ENCODE results near the gene TMC6. TPM values are rescaled to one million over a fixed set of nuclear protein-coding genes. Genes with fewer than 3 reads are reported as not detected.

The TMC6 gene
- total and polyA plus RNA-seq, 2 of the 13 experiments (the other 11 are each of a cell fraction or from before 2014, with no cell fraction given): 48.4 to 99.1 TPM

DNA sequence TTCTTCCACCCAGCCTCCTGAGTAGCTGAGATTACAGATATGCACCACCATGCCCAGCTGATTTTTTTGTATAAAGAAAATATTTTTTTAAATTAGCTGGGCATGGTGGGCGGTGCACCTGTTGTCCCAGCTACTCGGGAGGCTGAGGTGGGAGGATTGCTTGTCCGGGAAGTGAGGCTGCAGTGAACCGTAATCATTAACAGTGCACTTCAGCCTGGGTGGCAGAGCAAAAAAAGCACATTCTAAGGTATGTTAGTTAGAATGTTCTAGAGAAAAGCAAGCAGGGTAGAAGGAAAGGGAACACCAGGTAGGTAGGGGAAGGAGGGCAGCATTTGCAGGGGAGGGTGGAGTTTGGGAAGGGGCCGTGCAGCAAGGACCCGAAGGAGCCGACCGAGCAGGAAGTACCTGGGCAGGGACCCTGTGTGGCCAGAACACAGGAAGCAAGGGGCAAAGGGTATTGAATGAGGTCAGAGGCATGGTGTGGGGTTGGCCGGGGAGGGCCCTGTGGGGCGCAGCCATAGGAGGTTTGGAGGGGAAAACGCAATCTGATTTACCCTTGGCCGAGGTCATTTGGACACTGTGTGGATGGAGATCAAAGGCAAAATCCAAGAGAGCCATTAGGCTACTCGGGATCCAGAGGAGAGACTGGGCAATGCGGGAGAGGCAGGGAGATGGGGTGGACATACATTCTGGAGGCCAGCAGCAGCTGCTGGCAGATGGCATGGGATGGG lies 19.9 kb upstream of the TMC6 start (continued):
- TF ChIP-seq RCOR2 (CRISPR knock-in tag; IDR thresholded peaks at IDR 0.05): no peak; the same call in 1 of the 2 replicates
- TF ChIP-seq ZFP62 (CRISPR knock-in tag; IDR thresholded peaks at IDR 0.05): no peak
- TF ChIP-seq LCORL (IDR thresholded peaks at IDR 0.05): no peak
- peak; percentile 95 for TF ChIP-seq LCORL (CRISPR knock-in tag; IDR thresholded peaks at IDR 0.05)
- TF ChIP-seq HNRNPH1 (optimal IDR thresholded peaks at IDR 0.05; ENCODE audit: low read depth, low read length): no peak
- TF ChIP-seq GABPA (IDR thresholded peaks at IDR 0.05; ENCODE audit: low read depth, low read length): peak; percentile 61; the same call in 1 of the 2 replicates
- peak; percentile 79 for TF ChIP-seq GABPA (CRISPR knock-in tag; IDR thresholded peaks at IDR 0.05; ENCODE audit: low read depth)
- TF ChIP-seq ZNF7 (CRISPR knock-in tag; IDR thresholded peaks at IDR 0.05): no peak
- TF ChIP-seq, protein P1, sequence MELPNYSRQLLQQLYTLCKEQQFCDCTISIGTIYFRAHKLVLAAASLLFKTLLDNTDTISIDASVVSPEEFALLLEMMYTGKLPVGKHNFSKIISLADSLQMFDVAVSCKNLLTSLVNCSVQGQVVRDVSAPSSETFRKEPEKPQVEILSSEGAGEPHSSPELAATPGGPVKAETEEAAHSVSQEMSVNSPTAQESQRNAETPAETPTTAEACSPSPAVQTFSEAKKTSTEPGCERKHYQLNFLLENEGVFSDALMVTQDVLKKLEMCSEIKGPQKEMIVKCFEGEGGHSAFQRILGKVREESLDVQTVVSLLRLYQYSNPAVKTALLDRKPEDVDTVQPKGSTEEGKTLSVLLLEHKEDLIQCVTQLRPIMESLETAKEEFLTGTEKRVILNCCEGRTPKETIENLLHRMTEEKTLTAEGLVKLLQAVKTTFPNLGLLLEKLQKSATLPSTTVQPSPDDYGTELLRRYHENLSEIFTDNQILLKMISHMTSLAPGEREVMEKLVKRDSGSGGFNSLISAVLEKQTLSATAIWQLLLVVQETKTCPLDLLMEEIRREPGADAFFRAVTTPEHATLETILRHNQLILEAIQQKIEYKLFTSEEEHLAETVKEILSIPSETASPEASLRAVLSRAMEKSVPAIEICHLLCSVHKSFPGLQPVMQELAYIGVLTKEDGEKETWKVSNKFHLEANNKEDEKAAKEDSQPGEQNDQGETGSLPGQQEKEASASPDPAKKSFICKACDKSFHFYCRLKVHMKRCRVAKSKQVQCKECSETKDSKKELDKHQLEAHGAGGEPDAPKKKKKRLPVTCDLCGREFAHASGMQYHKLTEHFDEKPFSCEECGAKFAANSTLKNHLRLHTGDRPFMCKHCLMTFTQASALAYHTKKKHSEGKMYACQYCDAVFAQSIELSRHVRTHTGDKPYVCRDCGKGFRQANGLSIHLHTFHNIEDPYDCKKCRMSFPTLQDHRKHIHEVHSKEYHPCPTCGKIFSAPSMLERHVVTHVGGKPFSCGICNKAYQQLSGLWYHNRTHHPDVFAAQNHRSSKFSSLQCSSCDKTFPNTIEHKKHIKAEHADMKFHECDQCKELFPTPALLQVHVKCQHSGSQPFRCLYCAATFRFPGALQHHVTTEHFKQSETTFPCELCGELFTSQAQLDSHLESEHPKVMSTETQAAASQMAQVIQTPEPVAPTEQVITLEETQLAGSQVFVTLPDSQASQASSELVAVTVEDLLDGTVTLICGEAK (IDR thresholded peaks at IDR 0.05): no peak
- TF ChIP-seq, protein P1 (CRISPR knock-in tag; IDR thresholded peaks at IDR 0.05): peak; percentile 34; the same call in 1 of the 2 replicates
- no peak for TF ChIP-seq ATAD3A (CRISPR knock-in tag; IDR thresholded peaks at IDR 0.05)
- no peak for TF ChIP-seq ISX (CRISPR knock-in tag; conservative IDR thresholded peaks at IDR 0.05)
- peak; percentile 54 for TF ChIP-seq SAP130 (CRISPR knock-in tag; IDR thresholded peaks at IDR 0.05; ENCODE audit: low read depth)
- TF ChIP-seq, protein P2, sequence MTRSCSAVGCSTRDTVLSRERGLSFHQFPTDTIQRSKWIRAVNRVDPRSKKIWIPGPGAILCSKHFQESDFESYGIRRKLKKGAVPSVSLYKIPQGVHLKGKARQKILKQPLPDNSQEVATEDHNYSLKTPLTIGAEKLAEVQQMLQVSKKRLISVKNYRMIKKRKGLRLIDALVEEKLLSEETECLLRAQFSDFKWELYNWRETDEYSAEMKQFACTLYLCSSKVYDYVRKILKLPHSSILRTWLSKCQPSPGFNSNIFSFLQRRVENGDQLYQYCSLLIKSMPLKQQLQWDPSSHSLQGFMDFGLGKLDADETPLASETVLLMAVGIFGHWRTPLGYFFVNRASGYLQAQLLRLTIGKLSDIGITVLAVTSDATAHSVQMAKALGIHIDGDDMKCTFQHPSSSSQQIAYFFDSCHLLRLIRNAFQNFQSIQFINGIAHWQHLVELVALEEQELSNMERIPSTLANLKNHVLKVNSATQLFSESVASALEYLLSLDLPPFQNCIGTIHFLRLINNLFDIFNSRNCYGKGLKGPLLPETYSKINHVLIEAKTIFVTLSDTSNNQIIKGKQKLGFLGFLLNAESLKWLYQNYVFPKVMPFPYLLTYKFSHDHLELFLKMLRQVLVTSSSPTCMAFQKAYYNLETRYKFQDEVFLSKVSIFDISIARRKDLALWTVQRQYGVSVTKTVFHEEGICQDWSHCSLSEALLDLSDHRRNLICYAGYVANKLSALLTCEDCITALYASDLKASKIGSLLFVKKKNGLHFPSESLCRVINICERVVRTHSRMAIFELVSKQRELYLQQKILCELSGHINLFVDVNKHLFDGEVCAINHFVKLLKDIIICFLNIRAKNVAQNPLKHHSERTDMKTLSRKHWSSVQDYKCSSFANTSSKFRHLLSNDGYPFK (CRISPR knock-in tag; IDR thresholded peaks at IDR 0.05; ENCODE audit: borderline replicate concordance): 0 out of 2 replicates have a peak, but pooled peaks have one; percentile 54

All from HepG2 (cell line).